ENCODE data around the gene LPP.

The LPP gene

DNA sequence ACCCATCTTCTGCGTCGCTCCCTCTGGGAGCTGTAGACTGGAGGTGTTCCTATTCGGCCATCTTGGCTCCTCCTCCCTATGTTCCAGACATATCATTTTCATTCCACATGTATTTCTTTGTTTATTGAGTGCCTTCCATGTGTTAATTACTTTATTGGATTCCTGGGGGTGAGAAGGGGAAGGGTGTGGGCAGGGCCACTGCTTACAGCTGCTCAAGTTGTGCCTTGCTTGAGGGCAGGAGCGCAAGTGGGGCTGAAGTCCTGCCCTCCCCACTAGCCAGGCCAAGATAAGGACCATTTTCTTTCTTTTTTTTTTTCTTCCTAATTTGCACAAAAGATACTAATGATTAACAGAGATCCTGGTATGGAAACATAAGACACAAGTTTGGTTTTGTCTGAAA lies 224.8 kb downstream of the LPP start:
- no peak for TF ChIP-seq CTCF (IDR thresholded peaks at IDR 0.05; ENCODE audit: low read depth, low read length, poor library complexity, severe bottlenecking)
- H3K27ac ChIP-seq (ENCODE audit: low read depth, low read length): no peak overlapping the region
- H3K79me2 ChIP-seq (ENCODE audit: control insufficient read depth, low read length): peaks cover 25% of the 10 kb centered on the region
- no peaks in the 10 kb centered on the region for H3F3A ChIP-seq (ENCODE audit: control insufficient read depth, insufficient read depth)
- peaks cover 24% of the 10 kb centered on the region for H3K4me1 ChIP-seq (ENCODE audit: control insufficient read depth, low read length)
- H3K9me2 ChIP-seq (replicated peaks; ENCODE audit: control insufficient read depth, low read length): no peaks in the 10 kb centered on the region
- H3K27me3 ChIP-seq (ENCODE audit: control insufficient read depth, low read length): no peaks in the 10 kb centered on the region
- no peaks in the 10 kb centered on the region for H4K20me1 ChIP-seq (ENCODE audit: control insufficient read depth, insufficient read depth, low read depth, low read length)
- no peaks in the 10 kb centered on the region for H3K36me3 ChIP-seq (ENCODE audit: control insufficient read depth, low read length)
- no peak overlapping the region for H3K4me3 ChIP-seq (ENCODE audit: low read length)
- no peak overlapping the region for H3K4me2 ChIP-seq (ENCODE audit: low read length)
- no peaks in the 10 kb centered on the region for H3K9me3 ChIP-seq (ENCODE audit: control insufficient read depth, insufficient read depth, low read length)

GRCh38 chr3:188380252-188380651 lies 226.3 kb downstream of the LPP start:
- Histone ChIP-seq H3K9me2 (replicated peaks; ENCODE audit: control insufficient read depth, low read length) (no peaks in the 10 kb centered on the region), H3K4me1 (ENCODE audit: control insufficient read depth, low read length) (peaks cover 30% of the 10 kb centered on the region), H3K4me3 (ENCODE audit: low read length) (no peak overlapping the region), H3K79me2 (ENCODE audit: control insufficient read depth, low read length) (peaks cover 30% of the 10 kb centered on the region), H3K36me3 (ENCODE audit: control insufficient read depth, low read length) (no peaks in the 10 kb centered on the region), H3K9me3 (ENCODE audit: control insufficient read depth, insufficient read depth, low read length) (no peaks in the 10 kb centered on the region), H4K20me1 (ENCODE audit: control insufficient read depth, insufficient read depth, low read depth, low read length) (no peaks in the 10 kb centered on the region), H3K27ac (ENCODE audit: low read depth, low read length) (no peak overlapping the region), H3K4me2 (ENCODE audit: low read length) (no peak overlapping the region), H3K27me3 (ENCODE audit: control insufficient read depth, low read length) (no peaks in the 10 kb centered on the region), H3F3A (ENCODE audit: control insufficient read depth, insufficient read depth) (no peaks in the 10 kb centered on the region)
- no peak for TF ChIP-seq CTCF (IDR thresholded peaks at IDR 0.05; ENCODE audit: low read depth, low read length, poor library complexity, severe bottlenecking)

DNA sequence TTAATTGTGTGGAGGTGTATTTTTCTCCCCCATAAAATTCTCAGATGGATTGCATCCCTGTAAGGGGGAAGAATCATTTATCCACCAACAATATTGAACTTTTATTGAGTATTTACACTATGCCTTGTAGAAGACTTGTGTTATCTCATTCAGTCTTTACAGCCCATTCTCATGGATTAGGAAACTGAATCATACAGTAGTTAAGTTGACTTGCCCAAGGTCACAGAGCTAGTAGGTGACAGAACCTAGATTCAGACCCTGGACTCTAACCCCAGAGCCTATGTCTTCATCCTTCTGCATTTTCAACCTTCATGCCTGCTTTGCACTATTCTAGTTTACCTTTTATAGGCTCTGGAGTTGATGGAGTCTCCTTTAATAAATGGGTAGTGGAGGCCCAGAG lies 226.8 kb downstream of the LPP start:
- Histone ChIP-seq H3F3A (ENCODE audit: control insufficient read depth, insufficient read depth) (no peaks in the 10 kb centered on the region), H3K4me2 (ENCODE audit: low read length) (no peak overlapping the region), H3K4me1 (ENCODE audit: control insufficient read depth, low read length) (peaks cover 35% of the 10 kb centered on the region), H3K79me2 (ENCODE audit: control insufficient read depth, low read length) (peaks cover 33% of the 10 kb centered on the region), H3K36me3 (ENCODE audit: control insufficient read depth, low read length) (no peaks in the 10 kb centered on the region), H3K27me3 (ENCODE audit: control insufficient read depth, low read length) (no peaks in the 10 kb centered on the region), H3K9me3 (ENCODE audit: control insufficient read depth, insufficient read depth, low read length) (no peaks in the 10 kb centered on the region), H3K4me3 (ENCODE audit: low read length) (no peak overlapping the region), H4K20me1 (ENCODE audit: control insufficient read depth, insufficient read depth, low read depth, low read length) (no peaks in the 10 kb centered on the region), H3K27ac (ENCODE audit: low read depth, low read length) (no peak overlapping the region), H3K9me2 (replicated peaks; ENCODE audit: control insufficient read depth, low read length) (no peaks in the 10 kb centered on the region)
- no peak for TF ChIP-seq EZH2phosphoT487 (IDR thresholded peaks at IDR 0.05; ENCODE audit: borderline replicate concordance, low read length)
- TF ChIP-seq CTCF (IDR thresholded peaks at IDR 0.05; ENCODE audit: low read depth, low read length, poor library complexity, severe bottlenecking): no peak

DNA sequence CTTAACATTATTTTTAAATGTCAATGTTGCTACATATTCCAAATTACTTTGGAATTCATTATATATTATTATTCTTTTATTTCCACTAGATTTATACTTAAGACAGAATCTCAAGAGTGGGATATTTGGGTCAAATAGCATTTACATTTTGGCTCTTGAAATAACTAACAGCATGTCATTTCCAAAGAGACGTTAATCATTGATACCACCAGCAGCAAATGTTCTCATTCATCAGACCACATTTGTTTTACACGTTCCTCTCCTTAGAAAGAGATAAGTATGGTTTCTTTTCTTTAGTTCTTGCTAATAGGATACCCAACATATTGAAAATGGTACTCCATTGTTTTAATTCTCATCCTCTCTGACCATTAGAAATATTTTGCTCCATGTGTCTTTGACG lies 229.8 kb downstream of the LPP start:
- Histone ChIP-seq H3K79me2 (ENCODE audit: control insufficient read depth, low read length) (peaks cover 42% of the 10 kb centered on the region), H3K36me3 (ENCODE audit: control insufficient read depth, low read length) (no peaks in the 10 kb centered on the region), H3K27ac (ENCODE audit: low read depth, low read length) (no peak overlapping the region), H3K4me2 (ENCODE audit: low read length) (no peak overlapping the region), H3K4me1 (ENCODE audit: control insufficient read depth, low read length) (peaks cover 42% of the 10 kb centered on the region), H3K9me2 (replicated peaks; ENCODE audit: control insufficient read depth, low read length) (no peaks in the 10 kb centered on the region), H3K4me3 (ENCODE audit: low read length) (no peak overlapping the region), H3K27me3 (ENCODE audit: control insufficient read depth, low read length) (no peaks in the 10 kb centered on the region), H3K9me3 (ENCODE audit: control insufficient read depth, insufficient read depth, low read length) (no peaks in the 10 kb centered on the region), H3F3A (ENCODE audit: control insufficient read depth, insufficient read depth) (peaks cover 11% of the 10 kb centered on the region), H4K20me1 (ENCODE audit: control insufficient read depth, insufficient read depth, low read depth, low read length) (no peaks in the 10 kb centered on the region)
- no peak for TF ChIP-seq CTCF (IDR thresholded peaks at IDR 0.05; ENCODE audit: low read depth, low read length, poor library complexity, severe bottlenecking)
- no peak for TF ChIP-seq EZH2phosphoT487 (IDR thresholded peaks at IDR 0.05; ENCODE audit: borderline replicate concordance, low read length)
